Aorta (tissue), 5 donors: ENCODE measurements around the gene UBE3C. TPM values are rescaled to one million over a fixed set of nuclear protein-coding genes. Genes with fewer than 3 reads are reported as not detected.

Source experiments
- ATAC-seq: fragments of 200-7000 bp; cut with Tn5 transposase; one replicate; pipeline ENCODE4 v1.9.1; 2022; ENCODE audit warnings: moderate library complexity; ENCODE audit not compliant: low FRiP score
- DNase-seq, 2 donors: peaks; one replicate each; pipeline ENCODE4 v3.0.0-alpha.2; 2020
- H3K27ac ChIP-seq, 2 donors: one replicate each; pipeline ENCODE4 v1.5.1; 2013; ENCODE audit warnings: low read length in 2 of 2, mild to moderate bottlenecking in 2 of 2, moderate library complexity in 2 of 2, control low read depth in 1 of 2, inconsistent platforms in 1 of 2, low read depth in 1 of 2
- H3K27me3 ChIP-seq, 2 donors: one replicate each; pipeline ENCODE4 v1.6.1; 2013; ENCODE audit warnings: control low read depth in 1 of 2, low read length in 1 of 2, mild to moderate bottlenecking in 1 of 2, moderate library complexity in 1 of 2; ENCODE audit not compliant: insufficient read depth in 2 of 2, control insufficient read depth in 1 of 2
- H3K36me3 ChIP-seq, 2 donors: one replicate each; pipeline ENCODE4 v1.6.1; 2013; ENCODE audit warnings: control low read depth in 1 of 2, low read length in 1 of 2, mild to moderate bottlenecking in 1 of 2; ENCODE audit not compliant: insufficient read depth in 2 of 2, control insufficient read depth in 1 of 2
- H3K4me1 ChIP-seq, 2 donors: one replicate each; pipeline ENCODE4 v1.6.1; 2013; ENCODE audit warnings: low read length in 2 of 2, control low read depth in 1 of 2, mild to moderate bottlenecking in 1 of 2, moderate library complexity in 1 of 2; ENCODE audit not compliant: insufficient read depth in 2 of 2, control insufficient read depth in 1 of 2
- H3K4me3 ChIP-seq, 2 donors: one replicate each; pipeline ENCODE4 v1.5.1; 2013; ENCODE audit warnings: low read length in 2 of 2, control low read depth in 1 of 2, mild to moderate bottlenecking in 1 of 2
- H3K9me3 ChIP-seq: one replicate; pipeline ENCODE4 v1.6.1; 2013; ENCODE audit warnings: mild to moderate bottlenecking, low read length; ENCODE audit not compliant: control insufficient read depth
- WGBS, 2 donors: extraction: QIAGEN DNeasy Blood & Tissue Kit; methylation state at CpG; one replicate each; pipeline ENCODE4 v1.1.7; 2013; 5-methylcytosine and 5-hydroxymethylcytosine counted together
- intact Hi-C, 2 donors: fragments of 100-400 bp; cut with DNase I; formaldehyde crosslinking; loops; one replicate each; pipeline versions ENCODE4 v1.14.2 to v1.15.0; 2022
- polyA plus RNA-seq, 2 donors: library from polyadenylated mRNA; stranded (reverse); fragments of 200-250 nt; gene quantifications; one replicate each; pipeline ENCODE4 v1.2.3, GENCODE V29; 2013
- total RNA-seq, 2 donors: library from RNA; stranded (reverse); fragmentation: NEBNext Ultra II Directional; extraction: Animal tissue kit (Norgen Biotek cat#: 25700); gene quantifications; one replicate each; pipeline ENCODE4 v1.2.1, GENCODE V29; 2021
- donor health status: healthy with polysubstance abuse.
- donor health status: Bipolar disorder and iron deficiency.
- donor health status: DM: no; HTN: no; CAD: no.
- donor health status: DM: no; HTN: no; CAD: no.
- donor health status: DM: yes; HTN: yes; CAD: no.

Gene UBE3C
- total and polyA plus RNA-seq, 4 donors: 15.8 to 73.0 (median 40.2) TPM

GRCh38 chr7:157284229-157285014 is 145.7 kb downstream of the UBE3C start:
- ATAC-seq (no peak), DNase-seq (no peak)
- intact Hi-C loops: loop anchor here in 1 of 2 donors (5.0 kb wide), 1 partner anchor 38 kb away; no protein-coding TSS in a partner anchor
- Histone ChIP-seq H3K36me3 (no peaks in the 10 kb centered on the region), H3K9me3 (no peaks in the 10 kb centered on the region), H3K27me3 (no peaks in the 10 kb centered on the region), H3K27ac (no peak overlapping the region), H3K4me3 (no peak overlapping the region), H3K4me1 (no peaks in the 10 kb centered on the region)
- WGBS, 2 donors: 94% methylated on average over 17 of the region's 17 CpGs

- H3K27ac ChIP-seq: no peak overlapping the region
- no peaks in the 10 kb centered on the region for H3K36me3 ChIP-seq
- no peak overlapping the region for H3K4me3 ChIP-seq
- intact Hi-C loops: no loop called here
- H3K9me3 ChIP-seq: no peaks in the 10 kb centered on the region
- ATAC-seq (no peak), DNase-seq (no peak)
- no peaks in the 10 kb centered on the region for H3K27me3 ChIP-seq
- WGBS, 2 donors: 85 to 87% methylated on average over 29 of the region's 29 CpGs
- no peaks in the 10 kb centered on the region for H3K4me1 ChIP-seq
Measured at GRCh38 chr7:157291404-157292080, 152.8 kb downstream of the UBE3C start.

GRCh38 chr7:157292258-157292657 is 153.5 kb downstream of the UBE3C start:
- DNase-seq (no peak), ATAC-seq (no peak)
- H3K27ac ChIP-seq: no peak overlapping the region
- no peak overlapping the region for H3K4me3 ChIP-seq
- no peaks in the 10 kb centered on the region for H3K27me3 ChIP-seq
- no peaks in the 10 kb centered on the region for H3K9me3 ChIP-seq
- 93 to 94% methylated on average over 9 of the region's 9 CpGs for WGBS, 2 donors
- H3K4me1 ChIP-seq: no peaks in the 10 kb centered on the region
- no peaks in the 10 kb centered on the region for H3K36me3 ChIP-seq
- intact Hi-C loops: no loop called here

GRCh38 chr7:157292770-157293412 is 154.2 kb downstream of the UBE3C start:
- Histone ChIP-seq H3K4me1 (no peaks in the 10 kb centered on the region), H3K36me3 (no peaks in the 10 kb centered on the region), H3K27ac (no peak overlapping the region), H3K9me3 (no peaks in the 10 kb centered on the region), H3K27me3 (no peaks in the 10 kb centered on the region), H3K4me3 (no peak overlapping the region)
- ATAC-seq (no peak), DNase-seq (no peak)
- 67 to 73% methylated on average over 31 to 32 of the region's 32 CpGs for WGBS, 2 donors
- intact Hi-C loops: no loop called here

GRCh38 chr7:157293413-157293788 is 154.7 kb downstream of the UBE3C start:
- H3K27ac ChIP-seq: no peak overlapping the region

GRCh38 chr7:157294773-157295172 is 156.0 kb downstream of the UBE3C start:
- ATAC-seq (no peak), DNase-seq (no peak)
- no peaks in the 10 kb centered on the region for H3K36me3 ChIP-seq
- H3K27ac ChIP-seq: no peak overlapping the region
- WGBS, 2 donors: 88 to 94% methylated on average over 12 of the region's 12 CpGs
- intact Hi-C loops: no loop called here
- H3K4me1 ChIP-seq: no peaks in the 10 kb centered on the region
- H3K9me3 ChIP-seq: no peaks in the 10 kb centered on the region
- H3K4me3 ChIP-seq: no peak overlapping the region
- no peaks in the 10 kb centered on the region for H3K27me3 ChIP-seq

More at GRCh38 chr7:157293413-157293788, 154.7 kb downstream of the UBE3C start:
- intact Hi-C loops: no loop called here
- no peaks in the 10 kb centered on the region for H3K36me3 ChIP-seq
- no peak overlapping the region for H3K4me3 ChIP-seq
- H3K9me3 ChIP-seq: no peaks in the 10 kb centered on the region
- ATAC-seq (no peak), DNase-seq (no peak)
- H3K27me3 ChIP-seq: no peaks in the 10 kb centered on the region
- H3K4me1 ChIP-seq: no peaks in the 10 kb centered on the region
- 80 to 84% methylated on average over 13 of the region's 13 CpGs for WGBS, 2 donors

- H3K27me3 ChIP-seq: no peaks in the 10 kb centered on the region
- no peak overlapping the region for H3K4me3 ChIP-seq
- intact Hi-C loops: no loop called here
- no peaks in the 10 kb centered on the region for H3K4me1 ChIP-seq
- DNase-seq: no peak
- WGBS, 2 donors: 74 to 78% methylated on average over 12 of the region's 12 CpGs
- ATAC-seq: no peak
- H3K36me3 ChIP-seq: no peaks in the 10 kb centered on the region
- no peak overlapping the region for H3K27ac ChIP-seq
- H3K9me3 ChIP-seq: no peaks in the 10 kb centered on the region
Measured at GRCh38 chr7:157295338-157295737, 156.6 kb downstream of the UBE3C start.

GRCh38 chr7:157297185-157297584 is 158.5 kb downstream of the UBE3C start:
- 80 to 83% methylated on average over 13 of the region's 13 CpGs for WGBS, 2 donors
- intact Hi-C loops: no loop called here
- H3K9me3 ChIP-seq: no peaks in the 10 kb centered on the region
- H3K27ac ChIP-seq: no peak overlapping the region
- no peaks in the 10 kb centered on the region for H3K36me3 ChIP-seq
- H3K27me3 ChIP-seq: no peaks in the 10 kb centered on the region
- DNase-seq (no peak), ATAC-seq (no peak)
- H3K4me1 ChIP-seq: no peaks in the 10 kb centered on the region
- H3K4me3 ChIP-seq: no peak overlapping the region

- ATAC-seq: no peak
- intact Hi-C loops: no loop called here
Measured at GRCh38 chr7:157299317-157299612, 160.5 kb downstream of the UBE3C start.

More at GRCh38 chr7:157299317-157299612, 160.5 kb downstream of the UBE3C start:
- H3K27ac ChIP-seq: no peak overlapping the region
- no peaks in the 10 kb centered on the region for H3K4me1 ChIP-seq
- no peaks in the 10 kb centered on the region for H3K27me3 ChIP-seq
- no peak overlapping the region for H3K4me3 ChIP-seq
- no peak for DNase-seq
- H3K9me3 ChIP-seq: no peaks in the 10 kb centered on the region
- 91 to 97% methylated on average over 3 of the region's 3 CpGs for WGBS, 2 donors
- no peaks in the 10 kb centered on the region for H3K36me3 ChIP-seq
